Measurements from ENCODE around the gene ARMC6. TPM values are rescaled to one million over a fixed set of nuclear protein-coding genes. Genes with fewer than 3 reads are reported as not detected.
A peak's percentile ranks its signal among the peaks of the same experiment; 100 is the strongest.

The ARMC6 gene
- total and polyA plus RNA-seq, 2 of the 13 experiments (the other 11 are each of a cell fraction or from before 2014, with no cell fraction given): 16.2 to 36.8 TPM

GRCh38 chr19:19096641-19097627, 63.5 kb downstream of the ARMC6 start (continued):
- TF ChIP-seq PAXIP1 (CRISPR knock-in tag; conservative IDR thresholded peaks at IDR 0.05) (peak; percentile 99), ZNF777 (CRISPR knock-in tag; IDR thresholded peaks at IDR 0.05) (no peak), ZNF331 (CRISPR knock-in tag; IDR thresholded peaks at IDR 0.05) (peak; percentile 91), FOSL1 (CRISPR knock-in tag; IDR thresholded peaks at IDR 0.05; ENCODE audit: borderline replicate concordance) (peak; percentile 75), ZBTB7A (CRISPR knock-in tag; IDR thresholded peaks at IDR 0.05) (0 out of 2 replicates have a peak, but pooled peaks have one; percentile 14), NPAS2 (CRISPR knock-in tag; IDR thresholded peaks at IDR 0.05; ENCODE audit: borderline replicate concordance) (no peak), SKIL (CRISPR knock-in tag; IDR thresholded peaks at IDR 0.05; ENCODE audit: borderline replicate concordance) (peak; percentile 97), RERE (CRISPR knock-in tag; IDR thresholded peaks at IDR 0.05; ENCODE audit: low read depth) (peak; percentile 60; the same call in 1 of the 2 replicates), ATF7 (IDR thresholded peaks at IDR 0.05) (peak; percentile 90), ATF7 (CRISPR knock-in tag; IDR thresholded peaks at IDR 0.05) (peak; percentile 100), AKNA (CRISPR knock-in tag; IDR thresholded peaks at IDR 0.05; ENCODE audit: borderline replicate concordance) (no peak)

Data from HepG2 (cell line).